A549 (cell line): ENCODE measurements around the gene BCAS3.

Source experiments
- EHF ChIP-seq: fragments of 250-450 bp; sonication (Bioruptor Pico); IDR thresholded peaks from 2 replicates; pipeline ENCODE4 v1.5.0; 2020; ENCODE audit warnings: mild to moderate bottlenecking
- EP300 ChIP-seq, 2 experiments: fragments of >200 bp; sonication (Bioruptor Twin); formaldehyde crosslinking; IDR thresholded peaks; 2 replicates in 1 of 2; 3 replicates in 1 of 2; pipeline ENCODE4 v1.6.1; 2016 to 2017
- MYC ChIP-seq: IDR thresholded peaks from 2 replicates; pipeline ENCODE4 v1.6.1; 2012; ENCODE audit warnings: mild to moderate bottlenecking, inconsistent platforms, low read length, improper control_type of control experiment, borderline replicate concordance
- SREBF2 ChIP-seq: fragments of 450-650 bp; IDR thresholded peaks from 2 replicates; pipeline ENCODE4 v1.6.1; 2014; ENCODE audit warnings: mild to moderate bottlenecking, moderate library complexity
- TF ChIP-seq, protein P1 (sequence below): fragments of >200 bp; sonication (Bioruptor Twin); formaldehyde crosslinking; IDR thresholded peaks from 3 replicates; pipeline ENCODE4 v1.5.1; 2016
- TF ChIP-seq, protein P2 (sequence below): fragments of 150-350 bp; IDR thresholded peaks from 2 replicates; pipeline ENCODE4 v1.6.1; 2014; ENCODE audit warnings: low read depth, mild to moderate bottlenecking, low read length
- TF ChIP-seq, protein P3 (sequence below): IDR thresholded peaks from 2 replicates; pipeline ENCODE4 v1.6.1; 2012

DNA sequence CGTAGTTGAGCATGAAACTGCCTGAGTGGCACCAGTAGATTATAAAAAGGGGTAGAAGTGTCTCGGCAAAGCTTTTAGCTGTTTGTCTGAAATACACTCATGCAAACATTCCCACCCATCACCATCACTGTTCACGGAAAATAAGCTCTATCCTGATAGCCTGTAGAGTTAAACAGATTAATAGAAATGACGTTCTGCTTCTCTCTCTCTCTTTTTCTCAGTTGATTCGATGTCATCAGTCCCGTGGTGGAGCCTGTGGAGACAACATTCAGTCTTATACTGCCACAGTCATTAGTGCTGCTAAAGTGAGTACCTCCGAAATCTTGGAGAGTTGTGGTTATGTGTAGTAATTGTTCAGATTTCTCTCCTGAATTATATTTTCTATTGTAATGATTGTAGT is 224.7 kb downstream of the BCAS3 start:
- TF ChIP-seq EHF (CRISPR knock-in tag) (no peak), SREBF2 (no peak), EP300 (IDR thresholded peaks at IDR 0.05) (no peak), MYC (no peak)
- TF ChIP-seq, protein P1, sequence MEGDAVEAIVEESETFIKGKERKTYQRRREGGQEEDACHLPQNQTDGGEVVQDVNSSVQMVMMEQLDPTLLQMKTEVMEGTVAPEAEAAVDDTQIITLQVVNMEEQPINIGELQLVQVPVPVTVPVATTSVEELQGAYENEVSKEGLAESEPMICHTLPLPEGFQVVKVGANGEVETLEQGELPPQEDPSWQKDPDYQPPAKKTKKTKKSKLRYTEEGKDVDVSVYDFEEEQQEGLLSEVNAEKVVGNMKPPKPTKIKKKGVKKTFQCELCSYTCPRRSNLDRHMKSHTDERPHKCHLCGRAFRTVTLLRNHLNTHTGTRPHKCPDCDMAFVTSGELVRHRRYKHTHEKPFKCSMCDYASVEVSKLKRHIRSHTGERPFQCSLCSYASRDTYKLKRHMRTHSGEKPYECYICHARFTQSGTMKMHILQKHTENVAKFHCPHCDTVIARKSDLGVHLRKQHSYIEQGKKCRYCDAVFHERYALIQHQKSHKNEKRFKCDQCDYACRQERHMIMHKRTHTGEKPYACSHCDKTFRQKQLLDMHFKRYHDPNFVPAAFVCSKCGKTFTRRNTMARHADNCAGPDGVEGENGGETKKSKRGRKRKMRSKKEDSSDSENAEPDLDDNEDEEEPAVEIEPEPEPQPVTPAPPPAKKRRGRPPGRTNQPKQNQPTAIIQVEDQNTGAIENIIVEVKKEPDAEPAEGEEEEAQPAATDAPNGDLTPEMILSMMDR, result no peak
- TF ChIP-seq, protein P2, sequence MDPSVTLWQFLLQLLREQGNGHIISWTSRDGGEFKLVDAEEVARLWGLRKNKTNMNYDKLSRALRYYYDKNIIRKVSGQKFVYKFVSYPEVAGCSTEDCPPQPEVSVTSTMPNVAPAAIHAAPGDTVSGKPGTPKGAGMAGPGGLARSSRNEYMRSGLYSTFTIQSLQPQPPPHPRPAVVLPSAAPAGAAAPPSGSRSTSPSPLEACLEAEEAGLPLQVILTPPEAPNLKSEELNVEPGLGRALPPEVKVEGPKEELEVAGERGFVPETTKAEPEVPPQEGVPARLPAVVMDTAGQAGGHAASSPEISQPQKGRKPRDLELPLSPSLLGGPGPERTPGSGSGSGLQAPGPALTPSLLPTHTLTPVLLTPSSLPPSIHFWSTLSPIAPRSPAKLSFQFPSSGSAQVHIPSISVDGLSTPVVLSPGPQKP, result no peak
- TF ChIP-seq, protein P3, sequence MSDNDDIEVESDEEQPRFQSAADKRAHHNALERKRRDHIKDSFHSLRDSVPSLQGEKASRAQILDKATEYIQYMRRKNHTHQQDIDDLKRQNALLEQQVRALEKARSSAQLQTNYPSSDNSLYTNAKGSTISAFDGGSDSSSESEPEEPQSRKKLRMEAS, result no peak
